IPS DF 6.9 (cell line): ENCODE results near the gene NKD1.

Source experiments
- DNase-seq: peaks from one replicate; pipeline ENCODE4 v3.0.0-alpha.2; 2013; ENCODE audit warnings: low read depth, low spot score
- H3K27ac ChIP-seq: one replicate; pipeline ENCODE4 v1.5.1; 2013; ENCODE audit warnings: low read length, control low read depth
- H3K27me3 ChIP-seq: 2 replicates; pipeline ENCODE4 v1.6.1; 2013; ENCODE audit warnings: mild to moderate bottlenecking, low read length; ENCODE audit not compliant: control insufficient read depth, insufficient read depth
- H3K36me3 ChIP-seq: 2 replicates; pipeline ENCODE4 v1.6.1; 2013; ENCODE audit warnings: low read length; ENCODE audit not compliant: control insufficient read depth, insufficient read depth
- H3K4me1 ChIP-seq: 2 replicates; pipeline ENCODE4 v1.6.1; 2013; ENCODE audit warnings: low read length; ENCODE audit not compliant: control insufficient read depth, insufficient read depth
- H3K4me3 ChIP-seq: 2 replicates; pipeline ENCODE4 v1.5.1; 2013; ENCODE audit warnings: mild to moderate bottlenecking, low read length
- H3K9me3 ChIP-seq: 2 replicates; pipeline ENCODE4 v1.6.1; 2013; ENCODE audit warnings: low read length, inconsistent platforms; ENCODE audit not compliant: control insufficient read depth, insufficient read depth
- WGBS: extraction: QIAGEN DNeasy Blood & Tissue Kit; methylation state at CpG from one replicate; pipeline ENCODE4 v1.1.7; 2013; ENCODE audit warnings: mixed read lengths, missing lambda C conversion rate; ENCODE audit not compliant: insufficient read length, insufficient coverage; 5-methylcytosine and 5-hydroxymethylcytosine counted together

The NKD1 gene

DNA sequence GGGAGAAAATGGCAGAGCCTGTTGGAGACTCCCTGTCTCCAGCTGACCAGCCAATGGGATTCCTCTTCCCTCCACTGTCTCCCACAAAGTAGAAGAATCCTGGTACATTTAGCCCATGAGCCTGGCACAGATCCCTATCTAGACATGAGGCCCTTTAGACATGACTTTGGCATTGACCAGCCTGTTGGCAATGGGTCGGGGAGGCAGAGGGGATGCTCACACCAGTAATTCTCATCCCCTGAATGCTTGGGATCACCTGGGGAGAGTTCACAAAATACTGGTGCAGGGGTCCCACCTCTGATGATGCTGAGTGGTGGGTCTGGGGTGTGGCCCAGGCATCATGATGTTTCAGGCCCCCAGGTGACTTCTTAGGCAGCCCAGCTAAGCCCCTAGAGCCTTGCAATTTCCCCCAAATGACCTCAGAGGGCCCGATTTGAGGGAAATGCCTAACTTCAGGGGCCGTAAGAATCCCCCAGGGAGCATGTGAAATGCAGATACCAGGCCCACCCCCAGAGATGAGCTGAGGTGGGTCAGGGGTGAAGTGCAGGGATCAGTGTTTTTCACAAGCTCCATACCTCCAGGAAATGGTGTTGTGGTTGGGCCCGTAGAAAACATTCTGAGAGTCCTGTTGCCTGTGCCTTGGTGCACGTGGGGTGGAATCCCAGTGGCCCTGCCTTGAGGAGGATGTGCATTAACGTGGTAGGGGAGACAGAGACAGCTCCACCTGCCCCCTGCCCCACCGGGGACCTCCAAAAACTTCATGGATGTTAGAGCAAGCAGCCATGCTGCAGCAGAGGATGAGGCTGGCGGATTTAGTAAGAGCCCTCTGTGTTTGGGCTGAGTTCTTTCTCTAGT, 90.8 kb downstream of the NKD1 start:
- no CpG with 5 or more reads among the region's 8 CpGs for WGBS
- DNase-seq: no peak
- H3K4me3 ChIP-seq: no peak overlapping the region
- H3K4me1 ChIP-seq: no peaks in the 10 kb centered on the region; the same call in 1 of the 2 replicates
- H3K9me3 ChIP-seq: no peaks in the 10 kb centered on the region
- H3K27me3 ChIP-seq: no peaks in the 10 kb centered on the region
- H3K27ac ChIP-seq: no peak overlapping the region
- H3K36me3 ChIP-seq: no peaks in the 10 kb centered on the region

- no peaks in the 10 kb centered on the region; the same call in 1 of the 2 replicates for H3K4me1 ChIP-seq
- no peak overlapping the region for H3K4me3 ChIP-seq
- no peaks in the 10 kb centered on the region for H3K36me3 ChIP-seq
- no peaks in the 10 kb centered on the region for H3K9me3 ChIP-seq
- no CpG with 5 or more reads among the region's 1 CpG for WGBS
- no peaks in the 10 kb centered on the region for H3K27me3 ChIP-seq
- H3K27ac ChIP-seq: no peak overlapping the region
- no peak for DNase-seq
Observed at GRCh38 chr16:50640391-50640790, 92.2 kb downstream of the NKD1 start.

- H3K36me3 ChIP-seq: no peaks in the 10 kb centered on the region
- DNase-seq: no peak
- WGBS: no CpG with 5 or more reads among the region's 15 CpGs
Observed at GRCh38 chr16:50640919-50641817, 93.0 kb downstream of the NKD1 start.

GRCh38 chr16:50641818-50642187, 93.6 kb downstream of the NKD1 start:
- no peaks in the 10 kb centered on the region for H3K27me3 ChIP-seq
- H3K27ac ChIP-seq: no peak overlapping the region
- no peaks in the 10 kb centered on the region for H3K9me3 ChIP-seq
- no peaks in the 10 kb centered on the region for H3K36me3 ChIP-seq
- H3K4me1 ChIP-seq: no peaks in the 10 kb centered on the region; the same call in 1 of the 2 replicates
- no CpG with 5 or more reads among the region's 4 CpGs for WGBS
- H3K4me3 ChIP-seq: no peak overlapping the region
- no peak for DNase-seq

More at GRCh38 chr16:50640919-50641817, 93.0 kb downstream of the NKD1 start:
- Histone ChIP-seq H3K27ac (no peak overlapping the region), H3K4me3 (no peak overlapping the region), H3K4me1 (no peaks in the 10 kb centered on the region; the same call in 1 of the 2 replicates), H3K9me3 (no peaks in the 10 kb centered on the region), H3K27me3 (no peaks in the 10 kb centered on the region)

GRCh38 chr16:50642349-50642748, 94.2 kb downstream of the NKD1 start:
- DNase-seq: no peak
- Histone ChIP-seq H3K4me1 (no peaks in the 10 kb centered on the region; the same call in 1 of the 2 replicates), H3K36me3 (no peaks in the 10 kb centered on the region), H3K9me3 (no peaks in the 10 kb centered on the region), H3K27ac (no peak overlapping the region), H3K4me3 (no peak overlapping the region), H3K27me3 (no peaks in the 10 kb centered on the region)
- WGBS: no CpG with 5 or more reads among the region's 5 CpGs

DNA sequence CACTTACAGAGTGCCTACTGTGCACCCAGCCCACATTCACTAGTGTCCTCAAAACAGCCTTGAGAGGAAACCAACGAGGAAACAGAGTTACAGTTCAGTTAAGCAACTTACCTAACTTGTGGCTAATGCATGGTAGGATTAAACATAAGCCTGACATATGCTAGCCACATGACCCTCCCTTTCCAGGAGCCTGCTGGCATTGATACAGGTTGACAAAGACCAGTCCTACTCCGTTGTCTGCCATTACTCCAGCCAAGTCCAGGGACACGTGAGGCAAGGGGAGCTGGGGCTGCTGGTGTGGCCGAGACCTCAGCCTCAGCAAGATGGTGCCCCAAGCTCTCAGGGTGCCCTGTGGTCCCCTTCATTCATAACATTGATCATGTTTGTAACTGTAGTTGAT, 95.0 kb downstream of the NKD1 start:
- WGBS: no CpG with 5 or more reads among the region's 4 CpGs
- H3K9me3 ChIP-seq: no peaks in the 10 kb centered on the region
- no peak for DNase-seq

DNA sequence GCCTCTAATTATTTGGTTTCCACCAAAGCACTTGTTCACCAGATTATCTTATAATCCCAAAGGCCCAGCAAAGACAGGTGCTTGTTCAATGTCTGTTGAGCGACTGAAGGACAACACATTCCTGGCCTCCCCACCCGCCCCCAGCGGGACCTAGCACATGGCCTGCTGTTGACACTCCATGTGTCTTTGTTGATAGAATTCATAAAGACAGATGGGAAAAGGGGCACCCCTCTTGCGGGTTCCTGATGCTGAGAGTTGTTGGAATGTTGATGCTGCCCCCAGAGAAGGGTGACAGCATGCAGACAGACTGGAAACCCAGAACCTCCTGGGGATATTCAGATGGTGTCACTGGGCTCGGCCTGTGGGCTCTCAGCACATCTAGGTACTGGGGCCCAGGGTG, 96.0 kb downstream of the NKD1 start:
- Histone ChIP-seq H3K27ac (no peak overlapping the region), H3K36me3 (no peaks in the 10 kb centered on the region), H3K4me1 (no peaks in the 10 kb centered on the region; the same call in 1 of the 2 replicates), H3K9me3 (no peaks in the 10 kb centered on the region), H3K4me3 (no peak overlapping the region), H3K27me3 (no peaks in the 10 kb centered on the region)
- no CpG with 5 or more reads among the region's 5 CpGs for WGBS
- no peak for DNase-seq

More for the DNA sequence above, 95.0 kb downstream of the NKD1 start:
- Histone ChIP-seq H3K36me3 (no peaks in the 10 kb centered on the region), H3K4me3 (no peak overlapping the region), H3K27me3 (no peaks in the 10 kb centered on the region), H3K27ac (no peak overlapping the region), H3K4me1 (no peaks in the 10 kb centered on the region; the same call in 1 of the 2 replicates)

DNA sequence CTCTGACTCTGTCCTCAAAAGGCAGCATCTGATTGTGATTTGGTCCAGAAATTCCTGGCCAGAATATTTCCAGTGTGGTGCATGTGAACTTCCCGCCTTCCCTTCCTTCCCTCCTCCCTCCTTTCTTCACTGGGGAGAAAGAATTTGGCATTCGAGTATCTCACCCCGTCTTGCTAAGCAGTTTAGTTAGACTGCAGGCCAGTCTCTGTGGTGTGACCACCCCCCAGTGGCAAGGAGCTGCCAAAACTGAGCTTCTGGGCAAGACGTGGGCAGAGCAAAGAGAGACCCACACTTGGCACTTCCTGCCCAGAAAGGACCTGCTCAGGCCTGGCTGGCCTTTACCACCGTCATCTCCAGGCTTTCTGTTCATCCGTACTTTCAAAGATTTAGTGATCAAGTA, 96.5 kb downstream of the NKD1 start:
- no peaks in the 10 kb centered on the region; the same call in 1 of the 2 replicates for H3K4me1 ChIP-seq
- no peaks in the 10 kb centered on the region for H3K27me3 ChIP-seq
- no peaks in the 10 kb centered on the region for H3K36me3 ChIP-seq
- no CpG with 5 or more reads among the region's 6 CpGs for WGBS
- no peak overlapping the region for H3K27ac ChIP-seq
- no peak overlapping the region for H3K4me3 ChIP-seq
- DNase-seq: no peak
- H3K9me3 ChIP-seq: no peaks in the 10 kb centered on the region

GRCh38 chr16:50645563-50646220, 97.5 kb downstream of the NKD1 start:
- Histone ChIP-seq H3K36me3 (no peaks in the 10 kb centered on the region), H3K27me3 (no peaks in the 10 kb centered on the region), H3K9me3 (no peaks in the 10 kb centered on the region), H3K4me3 (no peak overlapping the region), H3K27ac (no peak overlapping the region), H3K4me1 (no peaks in the 10 kb centered on the region; the same call in 1 of the 2 replicates)
- WGBS: no CpG with 5 or more reads among the region's 20 CpGs
- DNase-seq: no peak

- H3K27me3 ChIP-seq: no peaks in the 10 kb centered on the region
- H3K9me3 ChIP-seq: no peaks in the 10 kb centered on the region
- no CpG with 5 or more reads among the region's 8 CpGs for WGBS
- no peak overlapping the region for H3K27ac ChIP-seq
- no peak for DNase-seq
- no peaks in the 10 kb centered on the region for H3K36me3 ChIP-seq
- no peak overlapping the region for H3K4me3 ChIP-seq
- no peaks in the 10 kb centered on the region; the same call in 1 of the 2 replicates for H3K4me1 ChIP-seq
Observed at GRCh38 chr16:50646345-50646744, 98.1 kb downstream of the NKD1 start.
